ENCODE results near the gene SCAMP3.

- TF ChIP-seq CTCF (IDR thresholded peaks at IDR 0.05; ENCODE audit: extremely low read depth in 1 of 2, insufficient read depth in 1 of 2, low read depth in 1 of 2, low read length in 2 of 2) = no peak
- no peak for TF ChIP-seq MAX (IDR thresholded peaks at IDR 0.05; ENCODE audit: insufficient read depth, insufficient read length)
Measured at GRCh38 chr1:155210314-155211104, 51.7 kb downstream of the SCAMP3 start.

Data from endothelial cell of umbilical vein (primary cell).